Upper lobe of left lung (tissue), 6 donors: Measurements from ENCODE around the gene EVI5L. TPM values are rescaled to one million over a fixed set of nuclear protein-coding genes. Genes with fewer than 3 reads are reported as not detected.

Experiments
- ATAC-seq, 2 donors: fragments of 200-7000 bp; cut with Tn5 transposase; one replicate each; pipeline ENCODE4 v1.9.1; 2022; ENCODE audit warnings: mild to moderate bottlenecking in 2 of 2, moderate library complexity in 2 of 2; ENCODE audit not compliant: low FRiP score in 2 of 2
- DNase-seq, 2 donors: peaks; one replicate each; pipeline ENCODE4 v3.0.0-alpha.2; 2019 to 2020
- H3K27ac ChIP-seq, 4 donors: fragments of 200-600 bp; sonication (generic); one replicate each; pipeline ENCODE4 v1.5.1; 2016 to 2019
- H3K27me3 ChIP-seq, 4 donors: fragments of 200-600 bp; sonication (generic); one replicate each; pipeline ENCODE4 v1.5.1; 2017 to 2019
- H3K36me3 ChIP-seq, 4 donors: fragments of 200-600 bp; sonication (generic); one replicate each; pipeline ENCODE4 v1.5.1; 2016 to 2019
- H3K4me1 ChIP-seq, 4 donors: fragments of 200-600 bp; sonication (generic); one replicate each; pipeline ENCODE4 v1.5.1; 2018 to 2019
- H3K4me3 ChIP-seq, 4 donors: fragments of 200-600 bp; sonication (generic); one replicate each; pipeline ENCODE4 v1.5.1; 2017 to 2019; ENCODE audit warnings: mild to moderate bottlenecking in 2 of 4, moderate library complexity in 1 of 4
- H3K9me3 ChIP-seq, 4 donors: fragments of 200-600 bp; sonication (generic); one replicate each; pipeline ENCODE4 v1.5.1; 2018 to 2019
- CTCF ChIP-seq, 6 experiments: fragments of 450-650 bp in 4 of 6; fragments of 200-600 bp in 2 of 6; sonication (generic) in 2 of 6; IDR thresholded peaks; one replicate each; pipeline ENCODE4 v1.5.1; 2016 to 2019; ENCODE audit warnings: antibody characterized with exemption in 6 of 6
- EP300 ChIP-seq, 4 donors: sonication (generic); formaldehyde crosslinking; IDR thresholded peaks; one replicate each; pipeline ENCODE4 v1.5.1; 2017; ENCODE audit warnings: antibody characterized with exemption in 4 of 4, control low read depth in 2 of 4
- POLR2A ChIP-seq, 4 donors: fragments of 450-650 bp; IDR thresholded peaks; one replicate each; pipeline ENCODE4 v1.5.1; 2016 to 2017; ENCODE audit warnings: antibody characterized with exemption in 4 of 4, mild to moderate bottlenecking in 2 of 4
- POLR2AphosphoS5 ChIP-seq, 2 donors: sonication (generic); formaldehyde crosslinking; IDR thresholded peaks; one replicate each; pipeline ENCODE4 v1.5.1; 2017; ENCODE audit warnings: antibody characterized with exemption in 2 of 2
- WGBS, 2 donors: methylation state at CpG; one replicate each; pipeline ENCODE4 v1.1.5; 2017 to 2018; 5-methylcytosine and 5-hydroxymethylcytosine counted together
- total RNA-seq, 6 donors: library from RNA; depleted of rRNA in 4 of 6; stranded (reverse); fragments of >200 nt in 4 of 6; gene quantifications; one replicate each; pipeline versions ENCODE4 v1.1.0 to v1.2.1, GENCODE V29; 2016 to 2021
- donor health status: DM: no; HTN: no; CAD: no; lungs with moderate emphysema.
- donor health status: DM: no; HTN: yes; CAD: no; lungs with severe emphysema.

EVI5L gene
- total RNA-seq, 6 donors from 2014 or later = 12.0 to 24.1 (median 15.6) TPM

DNA sequence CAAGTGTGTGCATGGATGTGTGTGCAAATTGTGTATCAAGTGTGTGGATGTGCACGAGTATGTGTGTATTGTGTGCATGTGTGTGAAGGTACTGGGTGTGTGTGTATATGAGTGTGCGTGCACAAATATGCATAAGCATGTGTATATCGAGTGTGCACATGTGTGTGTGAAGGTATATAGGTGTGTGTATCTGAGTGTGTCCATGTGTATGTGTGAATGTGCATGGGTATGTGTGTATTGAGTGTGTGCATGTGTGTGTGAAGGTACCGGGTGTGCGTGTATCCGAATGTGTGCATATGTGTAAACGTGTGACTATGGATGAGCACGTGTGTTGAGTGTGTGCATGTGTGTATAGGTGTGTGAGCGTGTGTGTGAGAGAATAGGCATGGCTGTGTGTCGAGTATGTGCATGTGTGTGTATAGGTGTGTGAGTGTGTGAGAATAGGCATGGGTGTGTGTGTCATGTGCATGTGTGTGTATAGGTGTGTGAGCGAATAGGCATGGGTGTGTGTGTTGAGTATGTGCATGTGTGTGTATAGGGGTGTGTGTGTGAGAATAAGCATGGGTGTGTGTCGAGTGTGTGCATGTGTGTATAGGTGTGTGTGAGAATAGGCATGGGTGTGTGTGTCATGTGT, 12.8 kb downstream of the EVI5L start:
- Histone ChIP-seq H3K36me3 (no peaks in the 10 kb centered on the region), H3K4me3 (no peak overlapping the region), H3K4me1 (no peaks in the 10 kb centered on the region), H3K27me3 (no peaks in the 10 kb centered on the region), H3K9me3 (no peaks in the 10 kb centered on the region), H3K27ac (no peak overlapping the region)
- WGBS, 2 donors = 94 to 95% methylated on average over 12 of the region's 12 CpGs
- no peak for ATAC-seq
- TF ChIP-seq POLR2A (IDR thresholded peaks at IDR 0.05) (no peak), POLR2AphosphoS5 (IDR thresholded peaks at IDR 0.05) (no peak), EP300 (IDR thresholded peaks at IDR 0.05) (no peak), CTCF (IDR thresholded peaks at IDR 0.05) (no peak)
- no peak for DNase-seq

DNA sequence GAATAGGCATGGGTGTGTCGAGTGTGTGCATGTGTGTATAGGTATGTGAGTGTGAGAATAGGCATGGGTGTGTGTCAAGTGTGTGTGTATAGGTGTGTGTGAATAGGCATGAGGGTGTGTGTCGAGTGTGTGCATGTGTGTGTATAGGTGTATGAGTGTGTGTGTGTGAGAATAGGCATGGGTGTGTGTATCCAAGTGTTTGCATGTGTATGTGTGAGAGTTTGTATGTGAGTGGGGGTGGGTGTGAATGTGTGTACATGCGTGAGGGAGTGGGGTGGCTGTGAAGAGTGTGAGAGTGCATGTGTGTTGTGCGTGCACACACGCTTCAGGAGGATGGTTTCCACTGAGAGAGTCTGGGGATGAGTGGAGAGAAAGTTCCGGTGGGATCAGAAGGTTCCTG, 13.5 kb downstream of the EVI5L start:
- no peaks in the 10 kb centered on the region for H3K36me3 ChIP-seq
- H3K27ac ChIP-seq = no peak overlapping the region
- H3K4me1 ChIP-seq = no peaks in the 10 kb centered on the region
- no peak for DNase-seq
- TF ChIP-seq POLR2AphosphoS5 (IDR thresholded peaks at IDR 0.05) (no peak), EP300 (IDR thresholded peaks at IDR 0.05) (no peak), POLR2A (IDR thresholded peaks at IDR 0.05) (no peak), CTCF (IDR thresholded peaks at IDR 0.05) (no peak)
- H3K4me3 ChIP-seq = no peak overlapping the region
- no peaks in the 10 kb centered on the region for H3K27me3 ChIP-seq
- 84 to 88% methylated on average over 6 of the region's 6 CpGs for whole genome bisulfite sequencing, 2 donors
- no peak for ATAC-seq
- no peaks in the 10 kb centered on the region for H3K9me3 ChIP-seq

DNA sequence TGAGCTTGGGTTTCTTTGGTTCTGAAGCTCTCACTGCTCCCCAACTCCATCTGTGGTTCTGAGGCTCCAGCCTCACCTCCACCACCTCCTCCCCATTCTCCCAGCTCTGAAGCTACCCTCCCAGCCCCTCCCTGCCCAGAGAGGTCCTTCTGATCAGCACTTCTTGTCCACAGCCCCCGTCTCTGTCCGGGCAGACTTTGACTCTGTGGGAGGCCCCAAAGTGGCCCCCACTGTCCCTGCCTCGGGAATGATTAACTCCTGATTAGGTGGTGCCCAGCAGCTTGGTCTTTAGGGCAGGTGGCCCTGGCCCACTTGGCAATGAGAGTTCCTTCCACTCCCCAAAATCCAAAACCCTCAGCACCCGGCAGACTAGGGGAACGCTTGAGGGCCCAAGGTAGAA, 14.4 kb downstream of the EVI5L start:
- DNase-seq (no peak), ATAC-seq (no peak)
- H3K36me3 ChIP-seq = no peaks in the 10 kb centered on the region
- 96 to 100% methylated on average over 1 to 5 of the region's 5 CpGs for WGBS, 2 donors
- H3K4me3 ChIP-seq = no peak overlapping the region
- H3K9me3 ChIP-seq = no peaks in the 10 kb centered on the region
- no peak overlapping the region for H3K27ac ChIP-seq
- no peaks in the 10 kb centered on the region for H3K27me3 ChIP-seq
- TF ChIP-seq EP300 (IDR thresholded peaks at IDR 0.05) (no peak), CTCF (IDR thresholded peaks at IDR 0.05) (no peak), POLR2AphosphoS5 (IDR thresholded peaks at IDR 0.05) (no peak), POLR2A (IDR thresholded peaks at IDR 0.05) (no peak)
- H3K4me1 ChIP-seq = no peaks in the 10 kb centered on the region

DNA sequence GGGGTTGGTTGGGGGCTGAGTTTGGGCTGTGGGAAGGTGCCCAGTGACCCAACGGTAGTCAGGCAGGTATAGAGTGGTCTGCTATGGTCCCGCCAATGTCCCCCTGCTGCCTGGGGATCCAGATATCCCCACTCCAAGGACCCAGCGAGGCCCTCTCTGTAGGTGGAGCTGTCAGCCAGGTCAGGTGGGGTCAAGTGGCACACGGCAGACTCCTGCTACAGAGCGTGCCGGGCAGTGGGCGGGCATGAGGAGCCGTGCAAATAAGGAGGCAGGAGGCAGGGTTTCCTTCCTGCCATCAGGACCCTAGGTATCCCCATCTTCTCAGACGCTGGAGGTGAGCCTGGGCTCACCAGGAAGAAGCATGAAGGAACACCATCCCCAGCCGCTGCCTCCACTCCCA, 14.9 kb downstream of the EVI5L start:
- DNase-seq (no peak), ATAC-seq (no peak)
- Histone ChIP-seq H3K27ac (no peak overlapping the region), H3K9me3 (no peaks in the 10 kb centered on the region), H3K36me3 (no peaks in the 10 kb centered on the region), H3K27me3 (no peaks in the 10 kb centered on the region), H3K4me3 (no peak overlapping the region), H3K4me1 (no peaks in the 10 kb centered on the region)
- no peak for TF ChIP-seq EP300 (IDR thresholded peaks at IDR 0.05)
- no peak for TF ChIP-seq POLR2AphosphoS5 (IDR thresholded peaks at IDR 0.05)
- TF ChIP-seq CTCF (IDR thresholded peaks at IDR 0.05) = no peak
- TF ChIP-seq POLR2A (IDR thresholded peaks at IDR 0.05) = no peak
- 83 to 85% methylated on average over 3 to 10 of the region's 10 CpGs for WGBS, 2 donors
